ENCODE data around the gene MRTFA.

MRTFA gene

GRCh38 chr22:40491990-40492631 is 144.4 kb downstream of the MRTFA start:
- no peak for DNase-seq (ENCODE audit: low read depth in 2 of 2)

- no peak for DNase-seq (ENCODE audit: low read depth in 2 of 2)
Measured at GRCh38 chr22:40487663-40488249, 148.8 kb downstream of the MRTFA start.

- DNase-seq (ENCODE audit: low read depth in 2 of 2): no peak
Measured at GRCh38 chr22:40486962-40487602, 149.4 kb downstream of the MRTFA start.

- DNase-seq (ENCODE audit: low read depth in 2 of 2): no peak
Measured at GRCh38 chr22:40485813-40486667, 150.5 kb downstream of the MRTFA start.

- DNase-seq (ENCODE audit: low read depth in 2 of 2): no peak
Measured at GRCh38 chr22:40484906-40485669, 151.4 kb downstream of the MRTFA start.

GRCh38 chr22:40482886-40483285 is 153.6 kb downstream of the MRTFA start:
- no peak for DNase-seq (ENCODE audit: low read depth in 2 of 2)

GRCh38 chr22:40482391-40482790 is 154.1 kb downstream of the MRTFA start:
- no peak for DNase-seq (ENCODE audit: low read depth in 2 of 2)

- DNase-seq (ENCODE audit: low read depth in 2 of 2): no peak
Measured at GRCh38 chr22:40480996-40481395, 155.5 kb downstream of the MRTFA start.

GRCh38 chr22:40479887-40480538 is 156.5 kb downstream of the MRTFA start:
- no peak for DNase-seq (ENCODE audit: low read depth in 2 of 2)

GRCh38 chr22:40479126-40479800 is 157.3 kb downstream of the MRTFA start:
- DNase-seq (ENCODE audit: low read depth in 2 of 2): no peak

GRCh38 chr22:40478338-40479125 is 158.0 kb downstream of the MRTFA start:
- no peak for DNase-seq (ENCODE audit: low read depth in 2 of 2)

GRCh38 chr22:40477683-40478337 is 158.7 kb downstream of the MRTFA start:
- no peak for DNase-seq (ENCODE audit: low read depth in 2 of 2)

- no peak for DNase-seq (ENCODE audit: low read depth in 2 of 2)
Measured at GRCh38 chr22:40476341-40476740, 160.2 kb downstream of the MRTFA start.

- DNase-seq (ENCODE audit: low read depth in 2 of 2): no peak
Measured at GRCh38 chr22:40473703-40474102, 162.8 kb downstream of the MRTFA start.

GRCh38 chr22:40472579-40472978 is 163.9 kb downstream of the MRTFA start:
- DNase-seq (ENCODE audit: low read depth in 2 of 2): no peak

GRCh38 chr22:40472051-40472450 is 164.5 kb downstream of the MRTFA start:
- DNase-seq (ENCODE audit: low read depth in 2 of 2): no peak

- DNase-seq (ENCODE audit: low read depth in 2 of 2): no peak
Measured at GRCh38 chr22:40469181-40469580, 167.3 kb downstream of the MRTFA start.

- no peak for DNase-seq (ENCODE audit: low read depth in 2 of 2)
Measured at GRCh38 chr22:40468616-40469015, 167.9 kb downstream of the MRTFA start.

GRCh38 chr22:40466976-40467375 is 169.5 kb downstream of the MRTFA start:
- DNase-seq (ENCODE audit: low read depth in 2 of 2): no peak

Measured in stimulated activated CD4-positive, alpha-beta T cell treated with anti-CD3 and anti-CD28 coated beads, Interleukin-15, amount 100 ng/mL, for 48 hours (primary cell).